ENCODE measurements around the gene CHID1. TPM values are rescaled to one million over a fixed set of nuclear protein-coding genes. Genes with fewer than 3 reads are reported as not detected.

CHID1 gene
- total and polyA plus RNA-seq, 2 of the 8 experiments (the other 6 are each of a cell fraction or from before 2014, with no cell fraction given): 81.2 to 88.5 TPM

- CTCF ChIA-PET (ENCODE audit: partially characterized antibody): interaction anchor here (0.6 to 7.1 kb wide), 6 partner anchors 16 to 49 kb away, joined by 3 to 48 read pairs (median 6); partner anchors contain the start of gene CHID1
- H2BK120ac ChIP-seq (replicated peaks; ENCODE audit: low read depth, low read length): no peak overlapping the region
- H2BK12ac ChIP-seq (ENCODE audit: low read depth, low read length): no peak overlapping the region
- H4K8ac ChIP-seq (ENCODE audit: extremely low read depth, insufficient read depth, low read length): no peak overlapping the region
- no peak overlapping the region for H4K91ac ChIP-seq (replicated peaks; ENCODE audit: insufficient read length, low read length)
- peak overlapping the region; percentile 3; the same call in 1 of the 2 replicates for H3K18ac ChIP-seq (ENCODE audit: extremely low read depth, low read length)
- 14% methylated on average over 25 of the region's 26 CpGs; no CpG with 5 or more reads in 1 of the 2 experiments for WGBS, 2 experiments (ENCODE audit: extremely low coverage in 1 of 2, insufficient coverage in 1 of 2, insufficient read length in 1 of 2, insufficient replicate concordance in 2 of 2, low coverage in 1 of 2, low lambda C conversion rate in 2 of 2, missing lambda C conversion rate in 1 of 2)
- peaks cover 0 to 12% (median 2%) of the 10 kb centered on the region in 4 experiments; a peak in 3 of 8 replicates for H3K36me3 ChIP-seq (ENCODE audit: control insufficient read depth in 2 of 4, insufficient read depth in 4 of 4, low read length in 3 of 4)
- H4K5ac ChIP-seq (ENCODE audit: insufficient read length, low read depth, low read length): no peak overlapping the region
- H2AFZ ChIP-seq (ENCODE audit: low read length): no peak overlapping the region
- H3K27ac ChIP-seq (ENCODE audit: low read depth, low read length): no peak overlapping the region; the same call in 1 of the 2 replicates
- TF ChIP-seq ATF2 (IDR thresholded peaks at IDR 0.05; ENCODE audit: low read length) (0 out of 2 replicates have a peak, but pooled peaks have one; percentile 24), PHF8 (conservative IDR thresholded peaks at IDR 0.05; ENCODE audit: low read depth, low read length) (no peak)
- DNase-seq (ENCODE audit: low read depth in 1 of 2, low spot score in 2 of 2): no peak
- H3K4me2 ChIP-seq (ENCODE audit: insufficient read depth in 1 of 2, low read depth in 2 of 2, low read length in 2 of 2): peak overlapping the region; percentile 80 to 97
- peaks cover 5% of the 10 kb centered on the region for H3K23me2 ChIP-seq (ENCODE audit: low read depth, low read length)
- H3K79me2 ChIP-seq (ENCODE audit: control insufficient read depth in 1 of 2, insufficient read depth in 2 of 2, low read length in 2 of 2): peaks cover 0 to 50% of the 10 kb centered on the region in 2 experiments; a peak in 3 of 4 replicates
- no peak overlapping the region for H3K23ac ChIP-seq (ENCODE audit: insufficient read length)
- H3K9ac ChIP-seq (replicated peaks in 1 of 4; ENCODE audit: extremely low read depth in 1 of 4, low read depth in 3 of 4, low read length in 3 of 4): peak overlapping the region in 3 of 4 experiments; percentile 65 to 78 (median 68); a peak in 6 of 7 replicates
- H4K20me1 ChIP-seq (replicated peaks in 1 of 2; ENCODE audit: control insufficient read depth in 1 of 2, insufficient read depth in 2 of 2, low read length in 2 of 2): peaks cover 6 to 16% of the 10 kb centered on the region in 2 experiments
- H3K27me3 ChIP-seq (replicated peaks in 1 of 4; ENCODE audit: control insufficient read depth in 3 of 4, extremely low read depth in 1 of 4, insufficient read depth in 3 of 4, low read length in 3 of 4): no peaks in the 10 kb centered on the region
- H2AK5ac ChIP-seq (ENCODE audit: low read depth, low read length): no peak overlapping the region
- H3K4me1 ChIP-seq (replicated peaks in 1 of 4; ENCODE audit: control insufficient read depth in 3 of 4, insufficient read depth in 4 of 4, low read length in 3 of 4): peaks cover 3 to 9% (median 4%) of the 10 kb centered on the region in 4 experiments; a peak in 5 of 7 replicates
- peaks cover 17% of the 10 kb centered on the region for H3K79me1 ChIP-seq (ENCODE audit: low read depth, low read length)
- no peak overlapping the region for H3K56ac ChIP-seq (replicated peaks; ENCODE audit: insufficient read length, low read depth, low read length)
- H3K14ac ChIP-seq (ENCODE audit: insufficient read length): no peak overlapping the region
- no peak for FAIRE-seq
- H3K4me3 ChIP-seq (ENCODE audit: extremely low read depth in 1 of 4, insufficient read depth in 2 of 4, low read depth in 3 of 4, low read length in 4 of 4): peak overlapping the region; percentile 60 to 81 (median 79)
- H3K4ac ChIP-seq (replicated peaks; ENCODE audit: insufficient read length, low read depth, low read length): no peak overlapping the region
- no peak overlapping the region for H2BK5ac ChIP-seq (ENCODE audit: low read depth, low read length)
- POLR2A ChIA-PET (ENCODE audit: partially characterized antibody): interaction anchor here (0.7 to 2.1 kb wide), 3 partner anchors 11 to 118 kb away, joined by 3 to 6 read pairs (median 4); no protein-coding TSS in a partner anchor
- H2BK15ac ChIP-seq (ENCODE audit: low read length): no peak overlapping the region
- no peak overlapping the region for H2BK20ac ChIP-seq (ENCODE audit: low read length)
- H3K9me3 ChIP-seq (ENCODE audit: insufficient read depth in 2 of 2, low read depth in 1 of 2, low read length in 1 of 2): no peaks in the 10 kb centered on the region
Observed at GRCh38 chr11:926341-926916, 15.8 kb upstream of the CHID1 start.
